ENCODE results near the gene RAP2B. TPM values are rescaled to one million over a fixed set of nuclear protein-coding genes. Genes with fewer than 3 reads are reported as not detected.

The RAP2B gene
- total and polyA plus RNA-seq, 2 of the 13 experiments (the other 11 are each of a cell fraction or from before 2014, with no cell fraction given): 6.4 to 7.1 TPM

DNA sequence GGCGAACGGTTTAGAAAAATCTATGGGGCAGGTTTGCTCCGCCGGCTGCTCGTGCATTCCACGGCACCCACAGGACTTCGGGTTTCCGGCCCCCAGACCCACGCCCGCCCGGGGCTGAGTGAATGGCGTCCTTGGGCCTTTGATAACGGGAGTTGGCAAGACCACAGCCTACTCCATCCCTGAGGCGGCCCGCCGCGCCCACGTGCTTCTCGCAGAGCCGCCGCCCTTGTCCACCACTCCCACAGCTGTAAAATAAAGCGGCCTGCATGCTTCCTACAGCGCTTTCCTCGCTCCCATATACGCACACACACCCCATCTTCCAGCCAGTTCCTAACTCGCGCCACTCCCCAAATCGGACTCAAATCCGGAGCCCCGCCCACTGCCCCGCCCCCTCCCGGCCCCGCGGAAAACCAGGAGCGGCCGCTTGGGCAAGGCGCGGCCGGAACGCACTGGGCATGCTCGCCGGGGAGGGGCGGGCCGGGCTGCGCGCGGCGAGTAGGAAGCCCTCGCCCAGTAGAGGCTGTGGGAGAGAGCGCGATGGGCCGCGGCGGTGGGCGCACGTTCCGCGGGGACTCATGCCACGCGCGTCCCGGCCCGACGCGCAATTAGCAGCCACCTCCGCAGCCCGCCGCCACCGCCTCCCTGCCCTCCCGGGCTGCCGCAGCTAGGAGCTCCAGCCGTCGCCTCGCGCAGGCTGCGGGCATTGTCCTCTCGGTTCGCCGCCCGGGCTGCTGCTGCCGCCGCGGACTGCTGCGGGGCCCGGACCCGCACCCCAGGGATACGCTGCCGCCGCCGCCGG lies at the start of gene RAP2B (continued):
- TF ChIP-seq, protein P1, sequence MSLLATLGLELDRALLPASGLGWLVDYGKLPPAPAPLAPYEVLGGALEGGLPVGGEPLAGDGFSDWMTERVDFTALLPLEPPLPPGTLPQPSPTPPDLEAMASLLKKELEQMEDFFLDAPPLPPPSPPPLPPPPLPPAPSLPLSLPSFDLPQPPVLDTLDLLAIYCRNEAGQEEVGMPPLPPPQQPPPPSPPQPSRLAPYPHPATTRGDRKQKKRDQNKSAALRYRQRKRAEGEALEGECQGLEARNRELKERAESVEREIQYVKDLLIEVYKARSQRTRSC (CRISPR knock-in tag; IDR thresholded peaks at IDR 0.05; ENCODE audit: low read depth): no peak
- no peak for TF ChIP-seq ZNF260 (CRISPR knock-in tag; IDR thresholded peaks at IDR 0.05; ENCODE audit: borderline replicate concordance, low read depth)
- peak; percentile 82; the same call in 1 of the 2 replicates for TF ChIP-seq MEIS2 (CRISPR knock-in tag; IDR thresholded peaks at IDR 0.05)
- no peak for TF ChIP-seq SUZ12 (IDR thresholded peaks at IDR 0.05; ENCODE audit: low read depth, low read length)
- TF ChIP-seq U2AF1 (optimal IDR thresholded peaks at IDR 0.05; ENCODE audit: low read depth, low read length): peak; percentile 29
- no peak for TF ChIP-seq ATAD3A (CRISPR knock-in tag; IDR thresholded peaks at IDR 0.05)
- no peak for TF ChIP-seq ZNF644 (CRISPR knock-in tag; IDR thresholded peaks at IDR 0.05; ENCODE audit: low read depth)
- TF ChIP-seq ZNF383 (CRISPR knock-in tag; IDR thresholded peaks at IDR 0.05; ENCODE audit: borderline replicate concordance): 0 out of 2 replicates have a peak, but pooled peaks have one; percentile 38
- TF ChIP-seq ESRRA (CRISPR knock-in tag; IDR thresholded peaks at IDR 0.05; ENCODE audit: low read depth): peak; percentile 42; the same call in 1 of the 2 replicates
- TF ChIP-seq, protein P2, sequence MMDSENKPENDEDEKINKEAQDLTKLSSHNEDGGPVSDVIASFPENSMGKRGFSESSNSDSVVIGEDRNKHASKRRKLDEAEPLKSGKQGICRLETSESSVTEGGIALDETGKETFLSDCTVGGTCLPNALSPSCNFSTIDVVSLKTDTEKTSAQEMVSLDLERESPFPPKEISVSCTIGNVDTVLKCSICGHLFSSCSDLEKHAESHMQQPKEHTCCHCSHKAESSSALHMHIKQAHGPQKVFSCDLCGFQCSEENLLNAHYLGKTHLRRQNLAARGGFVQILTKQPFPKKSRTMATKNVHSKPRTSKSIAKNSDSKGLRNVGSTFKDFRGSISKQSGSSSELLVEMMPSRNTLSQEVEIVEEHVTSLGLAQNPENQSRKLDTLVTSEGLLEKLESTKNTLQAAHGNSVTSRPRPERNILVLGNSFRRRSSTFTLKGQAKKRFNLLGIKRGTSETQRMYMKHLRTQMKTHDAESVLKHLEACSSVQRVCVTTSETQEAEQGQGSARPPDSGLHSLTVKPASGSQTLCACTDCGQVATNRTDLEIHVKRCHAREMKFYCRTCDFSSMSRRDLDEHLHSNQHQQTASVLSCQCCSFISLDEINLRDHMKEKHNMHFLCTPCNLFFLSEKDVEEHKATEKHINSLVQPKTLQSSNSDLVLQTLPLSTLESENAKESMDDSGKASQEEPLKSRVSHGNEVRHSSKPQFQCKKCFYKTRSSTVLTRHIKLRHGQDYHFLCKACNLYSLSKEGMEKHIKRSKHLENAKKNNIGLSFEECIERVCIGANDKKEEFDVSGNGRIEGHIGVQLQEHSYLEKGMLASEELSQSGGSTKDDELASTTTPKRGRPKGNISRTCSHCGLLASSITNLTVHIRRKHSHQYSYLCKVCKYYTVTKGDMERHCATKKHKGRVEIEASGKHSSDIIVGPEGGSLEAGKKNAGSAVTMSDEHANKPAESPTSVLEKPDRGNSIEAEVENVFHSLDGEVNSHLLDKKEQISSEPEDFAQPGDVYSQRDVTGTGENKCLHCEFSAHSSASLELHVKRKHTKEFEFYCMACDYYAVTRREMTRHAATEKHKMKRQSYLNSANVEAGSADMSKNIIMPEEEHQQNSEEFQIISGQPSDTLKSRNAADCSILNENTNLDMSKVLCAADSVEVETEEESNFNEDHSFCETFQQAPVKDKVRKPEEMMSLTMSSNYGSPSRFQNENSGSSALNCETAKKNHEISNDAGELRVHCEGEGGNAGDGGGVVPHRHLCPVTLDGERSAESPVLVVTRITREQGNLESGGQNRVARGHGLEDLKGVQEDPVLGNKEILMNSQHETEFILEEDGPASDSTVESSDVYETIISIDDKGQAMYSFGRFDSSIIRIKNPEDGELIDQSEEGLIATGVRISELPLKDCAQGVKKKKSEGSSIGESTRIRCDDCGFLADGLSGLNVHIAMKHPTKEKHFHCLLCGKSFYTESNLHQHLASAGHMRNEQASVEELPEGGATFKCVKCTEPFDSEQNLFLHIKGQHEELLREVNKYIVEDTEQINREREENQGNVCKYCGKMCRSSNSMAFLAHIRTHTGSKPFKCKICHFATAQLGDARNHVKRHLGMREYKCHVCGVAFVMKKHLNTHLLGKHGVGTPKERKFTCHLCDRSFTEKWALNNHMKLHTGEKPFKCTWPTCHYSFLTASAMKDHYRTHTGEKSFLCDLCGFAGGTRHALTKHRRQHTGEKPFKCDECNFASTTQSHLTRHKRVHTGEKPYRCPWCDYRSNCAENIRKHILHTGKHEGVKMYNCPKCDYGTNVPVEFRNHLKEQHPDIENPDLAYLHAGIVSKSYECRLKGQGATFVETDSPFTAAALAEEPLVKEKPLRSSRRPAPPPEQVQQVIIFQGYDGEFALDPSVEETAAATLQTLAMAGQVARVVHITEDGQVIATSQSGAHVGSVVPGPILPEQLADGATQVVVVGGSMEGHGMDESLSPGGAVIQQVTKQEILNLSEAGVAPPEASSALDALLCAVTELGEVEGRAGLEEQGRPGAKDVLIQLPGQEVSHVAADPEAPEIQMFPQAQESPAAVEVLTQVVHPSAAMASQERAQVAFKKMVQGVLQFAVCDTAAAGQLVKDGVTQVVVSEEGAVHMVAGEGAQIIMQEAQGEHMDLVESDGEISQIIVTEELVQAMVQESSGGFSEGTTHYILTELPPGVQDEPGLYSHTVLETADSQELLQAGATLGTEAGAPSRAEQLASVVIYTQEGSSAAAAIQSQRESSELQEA (CRISPR knock-in tag; IDR thresholded peaks at IDR 0.05; ENCODE audit: not compliant biosample characterization): peak; percentile 79
- TF ChIP-seq ZNF552 (CRISPR knock-in tag; IDR thresholded peaks at IDR 0.05; ENCODE audit: borderline replicate concordance): no peak; the same call in 1 of the 2 replicates
- TF ChIP-seq, protein P3, sequence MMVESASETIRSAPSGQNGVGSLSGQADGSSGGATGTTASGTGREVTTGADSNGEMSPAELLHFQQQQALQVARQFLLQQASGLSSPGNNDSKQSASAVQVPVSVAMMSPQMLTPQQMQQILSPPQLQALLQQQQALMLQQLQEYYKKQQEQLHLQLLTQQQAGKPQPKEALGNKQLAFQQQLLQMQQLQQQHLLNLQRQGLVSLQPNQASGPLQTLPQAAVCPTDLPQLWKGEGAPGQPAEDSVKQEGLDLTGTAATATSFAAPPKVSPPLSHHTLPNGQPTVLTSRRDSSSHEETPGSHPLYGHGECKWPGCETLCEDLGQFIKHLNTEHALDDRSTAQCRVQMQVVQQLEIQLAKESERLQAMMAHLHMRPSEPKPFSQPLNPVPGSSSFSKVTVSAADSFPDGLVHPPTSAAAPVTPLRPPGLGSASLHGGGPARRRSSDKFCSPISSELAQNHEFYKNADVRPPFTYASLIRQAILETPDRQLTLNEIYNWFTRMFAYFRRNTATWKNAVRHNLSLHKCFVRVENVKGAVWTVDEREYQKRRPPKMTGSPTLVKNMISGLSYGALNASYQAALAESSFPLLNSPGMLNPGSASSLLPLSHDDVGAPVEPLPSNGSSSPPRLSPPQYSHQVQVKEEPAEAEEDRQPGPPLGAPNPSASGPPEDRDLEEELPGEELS (CRISPR knock-in tag; IDR thresholded peaks at IDR 0.05): peak; percentile 13; the same call in 1 of the 2 replicates
- TF ChIP-seq, protein P4, sequence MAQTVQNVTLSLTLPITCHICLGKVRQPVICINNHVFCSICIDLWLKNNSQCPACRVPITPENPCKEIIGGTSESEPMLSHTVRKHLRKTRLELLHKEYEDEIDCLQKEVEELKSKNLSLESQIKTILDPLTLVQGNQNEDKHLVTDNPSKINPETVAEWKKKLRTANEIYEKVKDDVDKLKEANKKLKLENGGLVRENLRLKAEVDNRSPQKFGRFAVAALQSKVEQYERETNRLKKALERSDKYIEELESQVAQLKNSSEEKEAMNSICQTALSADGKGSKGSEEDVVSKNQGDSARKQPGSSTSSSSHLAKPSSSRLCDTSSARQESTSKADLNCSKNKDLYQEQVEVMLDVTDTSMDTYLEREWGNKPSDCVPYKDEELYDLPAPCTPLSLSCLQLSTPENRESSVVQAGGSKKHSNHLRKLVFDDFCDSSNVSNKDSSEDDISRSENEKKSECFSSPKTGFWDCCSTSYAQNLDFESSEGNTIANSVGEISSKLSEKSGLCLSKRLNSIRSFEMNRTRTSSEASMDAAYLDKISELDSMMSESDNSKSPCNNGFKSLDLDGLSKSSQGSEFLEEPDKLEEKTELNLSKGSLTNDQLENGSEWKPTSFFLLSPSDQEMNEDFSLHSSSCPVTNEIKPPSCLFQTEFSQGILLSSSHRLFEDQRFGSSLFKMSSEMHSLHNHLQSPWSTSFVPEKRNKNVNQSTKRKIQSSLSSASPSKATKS (CRISPR knock-in tag; IDR thresholded peaks at IDR 0.05): no peak; the same call in 1 of the 2 replicates
- TF ChIP-seq KLF15 (CRISPR knock-in tag; IDR thresholded peaks at IDR 0.05; ENCODE audit: borderline replicate concordance): peak; percentile 82; the same call in 1 of the 2 replicates
